A549 (cell line): ENCODE measurements around the gene TNRC6A.

ENCODE experiments used
- CEBPB ChIP-seq, 2 experiments: fragments of >200 bp in 1 of 2; sonication (Bioruptor Twin) in 1 of 2; formaldehyde crosslinking in 1 of 2; IDR thresholded peaks; 2 replicates each; pipeline ENCODE4 v1.6.1; 2012 to 2016
- CTCF ChIP-seq: fragments of >200 bp; sonication (Bioruptor Twin); formaldehyde crosslinking; IDR thresholded peaks from 3 replicates; pipeline ENCODE4 v1.5.1; 2016
- HOXB13 ChIP-seq: fragments of 250-450 bp; sonication (Bioruptor Pico); IDR thresholded peaks from 2 replicates; pipeline ENCODE4 v1.5.0; 2020; ENCODE audit warnings: low read depth, mild to moderate bottlenecking, moderate library complexity
- KDM1A ChIP-seq: fragments of 200-600 bp; sonication (generic); IDR thresholded peaks from 2 replicates; pipeline ENCODE4 v1.6.1; 2016; ENCODE audit warnings: low read depth, mild to moderate bottlenecking
- MYC ChIP-seq: IDR thresholded peaks from 2 replicates; pipeline ENCODE4 v1.6.1; 2012; ENCODE audit warnings: mild to moderate bottlenecking, inconsistent platforms, low read length, improper control_type of control experiment, borderline replicate concordance
- NR3C1 ChIP-seq: fragments of >200 bp; sonication (Bioruptor Twin); formaldehyde crosslinking; IDR thresholded peaks from 3 replicates; pipeline ENCODE4 v1.6.1; 2017
- POLR2A ChIP-seq: IDR thresholded peaks from 2 replicates; pipeline ENCODE4 v1.6.1; 2012; ENCODE audit warnings: mild to moderate bottlenecking, low read length
- POLR2AphosphoS2 ChIP-seq: conservative IDR thresholded peaks from 2 replicates; pipeline ENCODE4 v1.6.1; 2012; ENCODE audit warnings: low read length, improper control_type of control experiment, inconsistent platforms
- TF ChIP-seq, protein P1 (sequence below): fragments of 200-600 bp; sonication (generic); IDR thresholded peaks from 2 replicates; pipeline ENCODE4 v1.6.1; 2016; ENCODE audit warnings: antibody characterized with exemption, mild to moderate bottlenecking, moderate library complexity

- TF ChIP-seq CTCF (no peak), POLR2A (no peak), NR3C1 (no peak), CEBPB (IDR thresholded peaks at IDR 0.05) (peak; percentile 58 to 60; a peak in 2 of 4 replicates), POLR2AphosphoS2 (no peak), MYC (no peak), HOXB13 (CRISPR knock-in tag) (no peak), KDM1A (no peak)
- TF ChIP-seq, protein P1, sequence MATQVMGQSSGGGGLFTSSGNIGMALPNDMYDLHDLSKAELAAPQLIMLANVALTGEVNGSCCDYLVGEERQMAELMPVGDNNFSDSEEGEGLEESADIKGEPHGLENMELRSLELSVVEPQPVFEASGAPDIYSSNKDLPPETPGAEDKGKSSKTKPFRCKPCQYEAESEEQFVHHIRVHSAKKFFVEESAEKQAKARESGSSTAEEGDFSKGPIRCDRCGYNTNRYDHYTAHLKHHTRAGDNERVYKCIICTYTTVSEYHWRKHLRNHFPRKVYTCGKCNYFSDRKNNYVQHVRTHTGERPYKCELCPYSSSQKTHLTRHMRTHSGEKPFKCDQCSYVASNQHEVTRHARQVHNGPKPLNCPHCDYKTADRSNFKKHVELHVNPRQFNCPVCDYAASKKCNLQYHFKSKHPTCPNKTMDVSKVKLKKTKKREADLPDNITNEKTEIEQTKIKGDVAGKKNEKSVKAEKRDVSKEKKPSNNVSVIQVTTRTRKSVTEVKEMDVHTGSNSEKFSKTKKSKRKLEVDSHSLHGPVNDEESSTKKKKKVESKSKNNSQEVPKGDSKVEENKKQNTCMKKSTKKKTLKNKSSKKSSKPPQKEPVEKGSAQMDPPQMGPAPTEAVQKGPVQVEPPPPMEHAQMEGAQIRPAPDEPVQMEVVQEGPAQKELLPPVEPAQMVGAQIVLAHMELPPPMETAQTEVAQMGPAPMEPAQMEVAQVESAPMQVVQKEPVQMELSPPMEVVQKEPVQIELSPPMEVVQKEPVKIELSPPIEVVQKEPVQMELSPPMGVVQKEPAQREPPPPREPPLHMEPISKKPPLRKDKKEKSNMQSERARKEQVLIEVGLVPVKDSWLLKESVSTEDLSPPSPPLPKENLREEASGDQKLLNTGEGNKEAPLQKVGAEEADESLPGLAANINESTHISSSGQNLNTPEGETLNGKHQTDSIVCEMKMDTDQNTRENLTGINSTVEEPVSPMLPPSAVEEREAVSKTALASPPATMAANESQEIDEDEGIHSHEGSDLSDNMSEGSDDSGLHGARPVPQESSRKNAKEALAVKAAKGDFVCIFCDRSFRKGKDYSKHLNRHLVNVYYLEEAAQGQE, result no peak
These were observed 42.3 kb downstream of the TNRC6A start for GRCh38 chr16:24771779-24772157.
